HG03520 (cell line): ENCODE measurements around the gene LGALSL.
"Not testable (repeated sequence)": the region's sequence is repeated elsewhere in the genome, so short reads cannot be mapped to it uniquely, and the experiment has no call there.

Experiments used
- ATAC-seq: cut with Tn5 transposase; IDR thresholded peaks from one replicate; pipeline ENCODE4 v1.9.1; 2021; ENCODE audit warnings: mild to moderate bottlenecking, moderate library complexity; ENCODE audit not compliant: unreplicated experiment

LGALSL gene

DNA sequence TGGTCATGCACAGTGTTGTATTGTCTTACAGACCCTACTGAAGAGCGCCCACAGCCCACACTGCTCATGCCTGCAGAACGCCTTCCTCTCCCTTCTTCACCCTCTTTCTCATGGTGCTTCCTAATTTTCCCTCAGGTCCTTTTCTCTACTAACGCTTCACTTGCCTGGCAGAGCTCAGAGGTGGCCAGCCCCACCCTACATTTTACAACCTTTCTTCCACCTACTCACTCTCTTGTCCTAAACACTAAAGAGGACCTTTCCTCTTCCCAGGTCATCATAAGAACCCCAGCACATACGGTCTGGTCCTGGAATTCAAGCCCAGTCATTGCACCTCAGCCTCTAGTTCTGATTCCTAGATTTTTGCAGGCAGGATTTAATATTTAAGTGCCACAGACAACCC lies 11.7 kb upstream of the LGALSL start:
- ATAC-seq, result no peak

DNA sequence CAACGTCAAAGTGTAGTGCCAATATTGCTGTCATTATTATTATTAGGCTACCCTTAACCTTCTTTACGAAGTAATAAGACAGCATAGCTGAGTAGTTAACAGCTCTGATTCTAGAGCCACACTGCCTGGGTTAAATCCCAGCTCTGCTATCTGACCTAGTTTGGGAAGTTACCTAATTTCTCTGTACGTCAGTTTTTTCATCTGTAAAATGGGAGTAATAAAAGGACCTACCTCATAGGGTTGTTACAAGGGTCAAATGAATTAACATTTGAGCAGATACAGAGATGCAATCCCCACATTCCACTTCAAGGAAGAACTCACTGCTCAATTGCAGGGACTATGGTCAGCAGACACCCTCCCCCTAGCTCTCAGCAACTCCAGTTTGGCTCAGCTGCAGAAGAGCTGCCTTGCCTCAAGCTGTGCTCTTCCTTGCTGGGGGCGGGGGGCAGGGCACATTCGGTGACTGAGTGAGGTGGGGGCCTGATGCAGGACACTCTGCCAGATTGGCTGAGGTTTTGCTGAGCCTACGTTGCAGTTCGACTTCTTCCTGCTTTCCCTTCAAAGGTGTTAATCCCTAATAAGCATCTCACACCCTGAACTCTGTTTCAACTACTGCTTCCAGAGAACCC lies 11.0 kb upstream of the LGALSL start:
- no peak for ATAC-seq

DNA sequence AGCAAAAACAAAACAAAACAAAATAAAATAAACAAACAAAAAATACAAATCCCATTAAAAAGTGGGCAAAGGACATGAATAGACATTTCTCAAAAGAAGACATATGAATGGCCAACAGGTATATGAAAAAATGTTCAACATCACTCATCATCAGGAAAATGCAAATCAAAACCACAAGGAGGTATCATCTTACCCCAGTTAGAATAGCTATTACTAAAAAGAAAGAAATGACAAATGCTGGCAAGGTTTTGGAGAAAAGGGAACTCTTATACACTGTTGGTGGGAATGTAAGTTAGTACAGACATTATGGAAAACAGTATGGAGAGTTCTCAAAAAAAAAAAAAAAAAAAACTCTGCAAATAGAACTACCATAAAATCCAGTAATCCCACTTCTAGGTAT lies 8.0 kb upstream of the LGALSL start:
- ATAC-seq, result not testable (repeated sequence)

DNA sequence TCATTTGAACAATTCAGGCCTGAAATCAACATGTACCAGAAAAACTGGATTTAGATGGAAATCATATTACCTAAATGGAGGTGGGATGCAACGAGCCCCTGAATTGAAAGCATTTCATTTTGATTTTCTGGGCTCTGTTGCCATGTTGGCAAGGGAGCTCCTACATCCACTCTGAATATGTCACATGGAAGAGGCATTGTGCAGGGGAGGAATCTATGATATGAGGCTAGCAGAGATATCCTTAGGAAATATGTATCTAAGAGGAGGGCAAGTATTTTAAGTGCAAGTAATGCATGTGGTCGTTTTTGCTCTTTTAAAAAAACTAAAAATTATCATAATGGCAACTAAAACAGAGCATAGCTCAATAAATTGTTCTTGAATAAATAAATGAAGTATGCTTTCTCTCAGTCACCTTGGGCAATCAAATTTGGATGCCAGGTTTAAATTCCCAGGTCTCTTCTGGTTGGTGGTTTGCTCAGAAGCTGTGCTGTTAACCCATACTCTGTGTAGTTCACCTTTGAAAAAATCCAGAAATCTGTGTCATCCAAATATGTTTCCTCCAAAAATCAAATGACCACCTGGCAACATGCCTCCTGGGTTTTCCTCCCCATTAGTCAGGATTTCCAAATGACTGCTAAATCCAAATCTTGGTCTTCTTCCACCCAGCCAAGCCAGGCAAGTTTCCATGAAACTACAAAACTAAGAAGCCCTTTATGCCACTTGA lies 6.5 kb upstream of the LGALSL start:
- no peak for ATAC-seq

DNA sequence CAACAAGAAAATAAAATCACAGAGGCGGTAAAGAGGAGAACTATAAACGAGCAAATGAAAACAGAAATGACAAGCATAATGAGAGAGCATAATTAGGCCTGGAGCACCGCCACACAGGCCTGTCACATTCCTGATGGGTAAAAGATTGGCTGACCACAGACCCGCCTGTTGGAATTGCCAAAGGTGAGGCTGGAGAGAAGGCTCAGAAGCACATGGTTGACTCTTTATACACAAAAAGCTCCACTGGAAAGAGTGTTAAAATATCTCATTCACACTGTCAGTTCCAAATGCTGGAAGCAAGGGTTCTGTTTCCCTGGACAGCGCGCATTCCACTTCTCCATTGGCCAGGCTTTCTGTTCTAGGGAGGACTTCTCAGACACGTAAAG lies 5.9 kb upstream of the LGALSL start:
- no peak for ATAC-seq

DNA sequence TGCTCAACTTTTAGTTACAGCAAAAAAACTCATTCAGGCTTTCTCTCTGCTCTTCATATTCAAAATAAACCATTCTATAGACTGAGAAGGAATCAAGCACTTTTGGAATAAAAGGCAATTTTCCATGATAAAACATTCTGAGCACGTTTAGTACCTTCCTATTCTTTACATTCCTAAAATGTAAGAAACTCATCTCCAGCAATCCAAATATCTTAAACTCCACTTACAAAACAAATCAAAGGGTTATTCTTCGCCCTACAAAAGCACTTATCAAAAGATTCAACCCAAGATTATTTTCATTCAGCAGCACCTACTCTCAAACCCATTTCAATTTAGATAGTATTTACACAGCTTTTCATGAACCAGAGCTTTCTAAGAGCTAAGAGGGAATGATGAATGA lies 2.9 kb upstream of the LGALSL start:
- no peak for ATAC-seq

DNA sequence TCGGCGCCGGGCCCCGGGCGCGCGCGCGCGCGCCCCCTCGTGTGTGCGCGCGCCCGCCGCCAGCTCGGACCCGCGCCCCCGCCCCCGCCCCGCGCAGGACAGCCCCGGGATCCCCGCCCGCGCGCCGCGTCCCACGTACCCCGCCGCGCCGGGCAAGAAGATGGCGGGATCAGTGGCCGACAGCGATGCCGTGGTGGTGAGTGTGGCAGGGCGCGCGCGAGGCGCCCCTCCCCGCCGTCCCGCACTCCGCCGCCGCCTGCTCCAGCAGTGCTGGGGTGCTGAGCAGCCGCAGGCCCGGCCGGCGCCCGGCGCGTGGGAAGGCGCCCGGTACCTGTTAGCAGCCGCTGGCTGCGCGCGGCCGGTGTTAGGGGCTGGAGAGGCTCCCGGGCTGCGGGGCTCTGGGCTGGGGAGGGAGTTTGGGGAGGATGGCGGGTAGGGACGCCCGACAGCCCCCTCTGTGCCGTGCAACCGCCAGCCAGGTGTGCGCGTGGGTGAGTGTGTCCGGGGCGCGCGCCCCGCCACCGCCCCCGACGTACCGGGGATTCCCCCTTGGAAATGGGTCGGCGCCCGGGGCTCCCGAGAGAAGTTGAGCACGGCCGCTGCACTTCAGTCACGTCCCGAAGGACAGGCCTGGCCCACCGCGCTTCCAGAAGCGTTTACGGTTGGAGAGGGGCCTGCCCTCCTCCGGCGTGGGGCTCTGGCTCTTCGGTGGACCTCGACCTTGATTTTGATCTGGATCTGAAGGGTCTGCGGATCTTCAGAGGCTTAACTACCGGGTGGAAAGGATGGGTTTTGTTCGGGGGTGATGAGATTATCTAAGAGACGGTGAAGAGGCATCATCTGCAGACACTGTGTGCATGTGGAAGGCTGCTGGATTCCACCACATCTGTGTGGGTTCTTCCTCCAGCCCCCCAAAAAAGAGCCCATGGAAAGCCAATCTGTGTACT lies 697 bp downstream of the LGALSL start:
- peak; percentile 59 for ATAC-seq

DNA sequence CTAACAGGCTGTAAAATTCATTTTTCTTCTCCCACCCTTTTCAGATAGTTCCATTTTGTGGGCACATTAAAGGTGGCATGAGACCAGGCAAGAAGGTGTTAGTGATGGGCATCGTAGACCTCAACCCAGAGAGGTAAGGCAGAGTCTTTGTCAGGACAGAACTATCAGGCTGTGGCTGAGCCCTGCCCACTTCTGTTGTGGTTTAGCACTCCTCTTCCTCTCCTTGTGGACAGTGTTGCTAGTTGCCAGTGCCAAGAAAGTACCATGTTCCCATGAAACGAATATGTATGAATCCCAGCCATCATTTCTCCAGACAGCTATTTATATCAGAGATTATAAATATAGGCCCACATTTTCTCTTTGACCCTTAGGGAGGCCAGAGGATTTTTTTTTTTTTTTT lies 1.6 kb downstream of the LGALSL start:
- ATAC-seq, result no peak

DNA sequence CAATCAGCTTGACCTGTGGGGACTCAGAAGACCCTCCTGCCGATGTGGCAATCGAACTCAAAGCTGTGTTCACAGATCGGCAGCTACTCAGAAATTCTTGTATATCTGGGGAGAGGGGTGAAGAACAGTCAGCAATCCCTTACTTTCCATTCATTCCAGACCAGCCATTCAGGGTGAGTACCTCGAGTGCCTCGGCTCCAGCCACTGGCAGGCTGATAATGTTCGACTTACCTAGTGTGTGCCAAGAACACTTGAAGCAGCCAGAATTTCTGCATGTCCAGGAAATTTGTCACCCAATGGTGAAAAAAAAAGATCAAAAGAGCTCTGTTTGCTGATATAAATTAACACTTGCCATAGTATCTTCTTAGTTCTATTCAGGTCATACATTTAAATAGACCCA lies 2.3 kb downstream of the LGALSL start:
- ATAC-seq, result no peak

DNA sequence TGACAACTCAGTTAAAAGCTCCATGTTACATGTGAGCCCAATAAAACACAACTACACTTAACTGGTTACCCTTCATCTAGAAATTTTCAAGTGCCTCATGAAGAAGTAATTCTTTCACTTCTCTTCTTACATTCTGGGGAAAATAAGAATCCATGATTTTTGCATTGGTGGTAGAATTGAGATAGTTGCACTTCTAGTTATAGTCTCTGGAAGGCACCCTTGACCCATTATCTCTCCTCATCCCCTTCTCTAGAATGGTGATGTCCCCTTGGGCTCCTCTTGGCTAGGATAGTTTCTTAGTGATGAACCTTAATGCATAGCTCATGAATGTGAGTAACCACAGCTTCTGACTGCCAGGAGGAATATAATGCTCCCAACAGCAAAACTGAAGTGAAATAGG lies 3.6 kb downstream of the LGALSL start:
- no peak for ATAC-seq

DNA sequence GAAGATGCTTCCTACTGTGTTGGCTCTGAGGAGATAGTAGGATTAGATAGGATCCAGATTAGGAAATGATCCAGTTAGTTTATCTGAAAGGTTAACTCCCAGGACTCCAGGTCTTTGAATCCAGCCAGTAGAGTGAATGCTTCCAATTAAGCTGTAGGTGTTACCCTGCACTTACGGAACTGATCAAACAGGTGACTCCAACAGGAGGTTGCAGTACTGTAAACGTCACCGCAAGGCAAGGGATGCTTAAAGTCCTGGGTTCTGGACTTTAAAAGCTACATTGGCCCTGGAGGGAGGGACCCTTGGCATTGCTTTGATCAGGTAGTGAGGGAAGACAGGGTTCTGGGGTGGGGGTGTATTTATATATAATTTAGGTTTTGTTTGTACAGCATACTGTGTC lies 5.6 kb downstream of the LGALSL start:
- no peak for ATAC-seq

DNA sequence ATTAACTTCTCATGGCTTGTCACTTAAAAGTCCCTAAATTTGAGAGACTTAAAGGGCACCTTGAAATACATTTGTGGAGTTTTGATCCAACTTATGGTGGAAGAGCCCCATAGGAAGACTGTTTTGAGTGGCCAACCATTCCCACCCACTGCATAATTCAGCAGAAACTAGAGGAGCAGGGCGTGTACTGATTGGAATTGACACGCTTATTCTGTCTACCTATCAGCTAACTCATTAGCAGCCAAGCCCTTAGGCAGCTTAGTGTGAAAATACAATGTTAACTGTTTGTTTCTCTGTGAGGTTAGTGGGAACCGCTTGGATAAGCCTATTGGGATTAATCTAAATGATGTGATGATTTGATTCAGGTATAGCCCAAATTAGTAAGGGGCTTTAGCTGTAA lies 6.4 kb downstream of the LGALSL start:
- ATAC-seq, result no peak

DNA sequence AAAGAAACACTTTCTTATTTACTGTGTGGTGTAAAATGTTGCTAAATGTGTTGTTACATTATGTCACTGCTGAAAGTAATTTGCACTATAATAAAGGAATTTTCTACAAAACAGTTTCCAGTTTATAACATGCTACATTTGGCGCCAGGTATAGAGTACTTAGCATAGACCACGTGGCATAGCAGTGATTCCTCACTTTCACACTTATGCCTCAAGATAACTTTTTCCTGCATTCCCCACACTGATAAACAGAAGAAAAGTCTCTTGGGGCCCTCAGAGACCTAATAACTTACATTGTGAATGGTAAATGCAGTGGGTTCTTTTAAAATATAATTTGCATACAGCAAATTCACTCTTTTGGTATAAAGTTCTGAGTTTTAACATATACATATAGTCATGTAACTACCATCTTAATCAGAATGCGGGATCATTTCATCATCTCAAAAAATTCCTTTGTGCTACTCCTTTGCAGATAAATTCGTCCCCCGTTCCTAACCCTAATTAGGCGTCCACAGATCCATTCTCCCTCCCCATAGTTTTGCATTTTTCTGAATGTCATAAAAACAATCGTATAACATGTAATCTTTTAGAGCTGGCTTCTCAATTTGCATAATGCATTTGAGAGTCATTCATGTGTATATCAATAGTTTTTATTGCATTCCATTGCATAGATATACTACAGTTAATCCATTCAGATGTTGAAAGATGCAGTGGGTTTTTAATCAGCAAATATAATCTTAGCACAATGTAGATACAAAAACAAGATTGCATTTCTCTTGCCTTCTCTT lies 7.5 kb downstream of the LGALSL start:
- no peak for ATAC-seq

DNA sequence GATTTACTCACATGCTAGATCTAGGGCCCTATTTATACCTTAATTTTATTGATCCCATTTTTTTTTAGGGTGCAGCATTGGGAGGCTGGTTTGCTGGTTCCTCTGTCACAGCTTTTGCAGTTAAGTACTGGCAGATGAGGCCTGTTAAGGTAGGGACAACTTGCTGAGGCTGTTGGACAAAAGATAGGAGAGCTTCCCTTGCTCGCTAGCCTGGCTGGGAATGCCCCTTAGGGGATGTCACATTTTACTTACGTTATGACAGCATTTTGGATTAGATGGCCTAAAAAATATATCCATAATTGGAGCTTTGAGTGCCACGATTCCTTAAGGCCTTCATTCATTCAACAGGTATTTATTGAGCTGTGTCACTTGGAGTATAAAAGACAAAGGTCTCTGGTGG lies 8.2 kb downstream of the LGALSL start:
- no peak for ATAC-seq

DNA sequence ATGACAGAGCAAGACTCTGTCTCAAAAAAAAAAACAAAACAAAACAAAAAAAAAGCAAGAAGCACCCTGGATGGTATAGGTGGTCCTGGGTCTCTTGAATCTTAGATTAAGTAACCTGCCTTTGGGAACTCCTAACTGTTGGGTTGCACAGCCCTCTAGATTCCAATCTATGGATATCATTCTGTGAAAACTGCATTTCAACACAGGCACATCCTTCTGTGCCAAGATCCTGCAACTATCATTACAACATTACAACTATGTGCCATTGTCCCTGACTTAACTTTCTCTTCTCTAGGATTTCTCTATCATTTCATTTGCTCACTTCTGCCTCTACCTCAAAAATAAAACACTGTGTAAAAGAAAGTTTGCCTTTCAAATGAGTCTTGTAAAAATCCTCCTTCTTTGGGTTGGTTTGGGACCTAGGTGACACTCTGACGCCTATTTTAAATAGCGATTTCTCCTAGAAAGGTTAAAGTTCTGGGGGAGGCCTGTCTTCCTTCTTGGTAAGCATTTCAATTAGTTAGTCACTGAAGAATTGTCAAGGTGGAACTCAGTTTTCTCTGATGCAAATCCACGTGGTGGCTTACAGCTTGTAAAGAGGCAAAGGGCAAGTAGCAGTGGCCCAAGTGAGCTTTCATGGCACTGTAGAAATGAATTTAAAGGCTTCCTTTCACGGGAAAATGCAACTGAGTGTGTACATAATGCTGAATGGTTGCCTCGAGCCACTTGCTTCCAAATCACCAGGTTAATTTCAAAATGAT lies 9.2 kb downstream of the LGALSL start:
- ATAC-seq, result no peak

DNA sequence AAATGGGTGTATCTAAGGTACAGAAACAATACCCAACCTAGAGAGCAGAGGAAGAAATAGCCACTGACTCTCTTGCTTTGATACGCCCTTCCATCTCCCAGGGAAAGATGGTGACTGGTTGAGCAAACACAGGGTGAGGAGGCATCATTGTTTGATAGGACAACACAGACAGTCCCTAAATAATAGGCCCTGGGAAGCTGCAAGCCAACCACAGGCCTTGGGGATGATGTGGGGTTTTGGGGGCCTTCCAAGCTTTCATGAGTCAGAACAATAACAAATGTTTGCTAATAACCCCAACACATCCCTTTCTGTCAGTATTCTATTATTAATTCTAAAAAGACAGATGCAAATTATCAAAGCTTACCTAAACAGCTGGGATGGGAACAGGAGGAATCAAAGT lies 9.8 kb downstream of the LGALSL start:
- no peak for ATAC-seq

DNA sequence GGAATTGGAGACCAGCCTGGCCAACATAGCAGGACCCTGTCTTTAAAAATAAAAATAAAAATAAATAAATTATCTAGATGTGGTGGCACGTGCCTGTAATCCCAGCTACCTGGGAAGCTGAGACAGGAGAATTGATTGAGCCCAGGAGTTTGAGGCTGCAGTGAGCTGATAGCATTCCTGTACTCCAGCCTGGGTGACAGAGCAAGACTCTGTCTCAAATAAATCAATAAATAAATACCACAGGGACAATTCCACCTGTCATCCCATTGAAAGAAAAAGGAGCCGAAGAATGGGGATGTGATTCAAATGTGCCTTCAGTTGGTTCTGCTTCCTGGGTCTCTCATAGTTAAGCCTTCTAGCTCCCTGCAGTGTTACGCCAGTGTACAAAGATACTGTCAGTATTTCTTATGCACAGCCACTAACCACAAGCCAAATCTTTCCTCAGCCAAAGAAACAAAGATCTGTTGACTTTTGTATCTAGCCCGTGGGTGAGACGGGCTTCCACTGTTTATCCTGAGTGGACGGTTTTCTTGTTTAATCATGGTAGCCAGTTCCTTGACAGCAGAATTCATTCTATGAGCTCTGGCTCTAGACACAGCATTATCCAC lies 12.6 kb downstream of the LGALSL start:
- ATAC-seq, result no peak

DNA sequence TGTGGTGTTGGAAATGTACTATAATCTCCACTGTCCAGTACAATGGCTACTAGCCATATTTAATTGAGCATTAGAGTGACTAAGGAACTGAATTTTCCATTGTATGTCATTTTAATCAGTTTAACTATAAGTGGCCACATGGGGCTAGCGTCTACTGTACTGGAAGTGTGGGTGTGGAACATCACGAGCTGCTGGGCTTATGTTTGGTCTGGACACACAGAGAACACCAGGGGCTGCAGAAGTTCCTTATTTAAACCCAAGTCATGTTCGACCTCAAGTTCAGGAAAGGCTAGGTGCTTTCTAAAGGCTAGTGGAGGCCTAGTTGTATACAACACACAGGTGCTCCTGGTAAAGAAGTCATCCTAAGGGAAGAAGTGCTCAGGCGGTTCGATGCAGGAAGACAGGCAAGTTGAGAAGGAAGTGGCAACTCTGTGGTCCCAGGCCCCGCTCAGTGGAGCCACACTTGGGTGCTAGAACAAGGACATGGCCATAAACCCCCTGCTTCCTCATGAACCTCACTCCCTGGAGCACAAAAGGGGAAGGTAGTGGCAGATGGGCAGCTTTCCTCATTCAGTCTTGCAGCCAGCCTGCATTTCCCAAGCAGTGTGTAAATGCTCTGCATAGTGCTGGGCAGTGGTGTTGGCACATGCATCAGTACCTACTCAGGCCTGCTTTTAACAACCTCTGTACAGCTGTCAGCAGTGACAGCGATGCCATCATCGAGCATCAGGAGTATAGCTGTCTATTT lies 13.3 kb downstream of the LGALSL start:
- no peak for ATAC-seq

DNA sequence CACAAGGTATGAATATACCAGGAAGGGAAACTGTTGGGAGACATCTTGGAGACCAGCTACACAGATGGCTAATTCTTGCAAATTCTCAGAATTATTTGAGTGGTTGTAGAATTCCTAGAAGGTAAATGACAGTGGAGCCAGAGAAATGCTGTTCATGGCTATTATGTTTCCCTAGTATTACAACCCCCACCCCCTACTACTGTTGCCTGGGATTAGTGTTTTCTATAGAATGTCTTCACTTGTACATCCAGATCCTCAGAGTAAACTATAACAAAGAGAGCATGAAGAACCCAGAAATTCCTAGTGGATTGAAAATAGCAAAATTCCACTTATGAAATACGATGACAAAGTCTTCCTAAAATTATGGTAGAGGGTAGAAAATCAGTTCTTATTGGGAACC lies 15.3 kb downstream of the LGALSL start:
- ATAC-seq, result no peak
